Glutamatergic neuron (in vitro differentiated cells): ENCODE data around the gene FNDC3B. TPM values are rescaled to one million over a fixed set of nuclear protein-coding genes. Genes with fewer than 3 reads are reported as not detected.

Experiments used
- DNase-seq: peaks from one replicate; pipeline ENCODE4 v3.0.0; 2022
- H3K27ac Mint-ChIP-seq: one replicate; pipeline ENCODE4 v1.8.0; 2020; ENCODE audit warnings: mild to moderate bottlenecking, mixed read lengths, inconsistent platforms; ENCODE audit not compliant: unreplicated experiment
- H3K27me3 Mint-ChIP-seq: one replicate; pipeline ENCODE4 v1.8.0; 2020; ENCODE audit warnings: mild to moderate bottlenecking, moderate library complexity, mixed read lengths, inconsistent platforms; ENCODE audit not compliant: unreplicated experiment
- H3K36me3 Mint-ChIP-seq: one replicate; pipeline ENCODE4 v1.8.0; 2020; ENCODE audit warnings: mild to moderate bottlenecking, mixed read lengths, inconsistent platforms; ENCODE audit not compliant: unreplicated experiment
- H3K4me1 Mint-ChIP-seq: one replicate; pipeline ENCODE4 v1.8.0; 2020; ENCODE audit warnings: mild to moderate bottlenecking, low read depth, mixed read lengths, inconsistent platforms; ENCODE audit not compliant: unreplicated experiment
- H3K4me3 Mint-ChIP-seq: one replicate; pipeline ENCODE4 v1.8.0; 2020; ENCODE audit warnings: mild to moderate bottlenecking, mixed read lengths, inconsistent platforms; ENCODE audit not compliant: unreplicated experiment
- H3K9me3 Mint-ChIP-seq: one replicate; pipeline ENCODE4 v1.8.0; 2020; ENCODE audit warnings: mild to moderate bottlenecking, moderate library complexity, mixed read lengths, inconsistent platforms; ENCODE audit not compliant: unreplicated experiment
- total RNA-seq: library from RNA; stranded (reverse); fragmentation: NEBNext Ultra II Directional; extraction: Animal tissue kit (Norgen Biotek cat#: 25700); gene quantifications from one replicate; pipeline ENCODE4 v1.2.1, GENCODE V29; 2021; ENCODE audit not compliant: unreplicated experiment
- TF ChIP-seq, protein P1 (sequence below): fragments of 200-600 bp; sonication (generic); IDR thresholded peaks from one replicate; pipeline ENCODE4 v1.5.0; 2021; ENCODE audit not compliant: partially characterized antibody, unreplicated experiment

Gene FNDC3B
- total RNA-seq, 1 donor from 2014 or later = 11.7 TPM

DNA sequence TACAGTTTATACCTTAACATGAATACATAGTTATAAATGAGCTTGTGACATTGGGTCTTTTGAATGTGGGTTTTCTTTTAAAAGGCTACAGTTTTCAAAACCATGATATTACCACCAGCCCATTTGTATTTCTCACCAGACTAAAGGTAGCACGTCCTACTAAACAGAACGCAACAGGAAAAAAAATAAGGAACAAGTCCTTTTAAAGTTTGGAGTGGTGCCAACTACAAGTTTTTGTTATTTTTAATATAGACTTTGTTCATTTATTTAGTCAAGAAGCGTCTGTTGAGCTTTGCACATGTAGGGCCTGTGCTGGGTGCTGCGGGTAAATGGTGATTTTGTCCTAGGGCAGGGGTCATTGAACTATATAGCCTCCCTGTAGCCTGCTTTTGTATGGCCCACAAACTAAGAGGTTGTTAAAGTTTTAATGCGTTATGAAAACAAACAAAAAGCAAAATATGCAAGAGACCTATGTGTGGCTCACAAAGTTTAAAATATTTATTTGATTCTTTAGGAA, 244.5 kb downstream of the FNDC3B start:
- Mint-ChIP-seq H3K36me3 (no peaks in the 10 kb centered on the region), H3K4me3 (no peak overlapping the region), H3K27me3 (no peaks in the 10 kb centered on the region), H3K9me3 (no peaks in the 10 kb centered on the region), H3K4me1 (peaks cover 16% of the 10 kb centered on the region), H3K27ac (no peak overlapping the region)
- no peak for DNase-seq
- TF ChIP-seq, protein P1, sequence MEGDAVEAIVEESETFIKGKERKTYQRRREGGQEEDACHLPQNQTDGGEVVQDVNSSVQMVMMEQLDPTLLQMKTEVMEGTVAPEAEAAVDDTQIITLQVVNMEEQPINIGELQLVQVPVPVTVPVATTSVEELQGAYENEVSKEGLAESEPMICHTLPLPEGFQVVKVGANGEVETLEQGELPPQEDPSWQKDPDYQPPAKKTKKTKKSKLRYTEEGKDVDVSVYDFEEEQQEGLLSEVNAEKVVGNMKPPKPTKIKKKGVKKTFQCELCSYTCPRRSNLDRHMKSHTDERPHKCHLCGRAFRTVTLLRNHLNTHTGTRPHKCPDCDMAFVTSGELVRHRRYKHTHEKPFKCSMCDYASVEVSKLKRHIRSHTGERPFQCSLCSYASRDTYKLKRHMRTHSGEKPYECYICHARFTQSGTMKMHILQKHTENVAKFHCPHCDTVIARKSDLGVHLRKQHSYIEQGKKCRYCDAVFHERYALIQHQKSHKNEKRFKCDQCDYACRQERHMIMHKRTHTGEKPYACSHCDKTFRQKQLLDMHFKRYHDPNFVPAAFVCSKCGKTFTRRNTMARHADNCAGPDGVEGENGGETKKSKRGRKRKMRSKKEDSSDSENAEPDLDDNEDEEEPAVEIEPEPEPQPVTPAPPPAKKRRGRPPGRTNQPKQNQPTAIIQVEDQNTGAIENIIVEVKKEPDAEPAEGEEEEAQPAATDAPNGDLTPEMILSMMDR = no peak

GRCh38 chr3:172285844-172286243, 246.5 kb downstream of the FNDC3B start:
- no peaks in the 10 kb centered on the region for H3K27me3 Mint-ChIP-seq
- TF ChIP-seq, protein P1 = no peak
- H3K4me1 Mint-ChIP-seq = peaks cover 8% of the 10 kb centered on the region
- no peak overlapping the region for H3K4me3 Mint-ChIP-seq
- no peak overlapping the region for H3K27ac Mint-ChIP-seq
- no peaks in the 10 kb centered on the region for H3K9me3 Mint-ChIP-seq
- H3K36me3 Mint-ChIP-seq = no peaks in the 10 kb centered on the region
- DNase-seq = no peak

- no peak overlapping the region for H3K27ac Mint-ChIP-seq
- DNase-seq = no peak
- no peak overlapping the region for H3K4me3 Mint-ChIP-seq
- peaks cover 8% of the 10 kb centered on the region for H3K4me1 Mint-ChIP-seq
- H3K9me3 Mint-ChIP-seq = no peaks in the 10 kb centered on the region
- no peaks in the 10 kb centered on the region for H3K27me3 Mint-ChIP-seq
- TF ChIP-seq, protein P1 = no peak
- no peaks in the 10 kb centered on the region for H3K36me3 Mint-ChIP-seq
Observed at GRCh38 chr3:172286548-172287148, 247.3 kb downstream of the FNDC3B start.

DNA sequence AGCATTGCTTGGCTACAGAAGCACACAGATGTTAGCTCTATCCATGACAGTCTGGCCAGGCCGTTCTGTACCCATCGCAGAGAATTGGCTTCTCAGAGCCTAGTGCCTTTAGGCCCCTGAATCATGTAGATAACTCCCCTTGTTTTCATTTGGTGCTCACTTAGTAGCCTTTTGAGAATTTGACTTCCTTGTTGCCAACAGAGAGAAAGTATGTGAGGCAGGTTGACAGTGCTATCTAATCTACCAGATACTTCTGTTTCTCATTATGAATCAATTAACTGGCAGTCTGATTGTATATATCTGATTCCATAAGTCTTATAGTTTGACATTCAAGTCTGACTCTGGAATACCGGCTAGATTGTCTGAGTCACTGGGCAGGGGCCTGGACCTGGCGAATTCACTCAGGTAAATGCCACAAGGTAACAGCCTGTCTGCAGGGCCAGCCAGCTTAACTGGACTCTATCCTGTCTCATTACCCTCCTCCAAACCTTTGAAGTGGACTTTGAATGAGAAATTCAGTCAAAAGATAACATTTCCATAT, 248.6 kb downstream of the FNDC3B start:
- Mint-ChIP-seq H3K4me1 (peaks cover 9% of the 10 kb centered on the region), H3K27ac (no peak overlapping the region), H3K36me3 (no peaks in the 10 kb centered on the region), H3K9me3 (no peaks in the 10 kb centered on the region), H3K27me3 (no peaks in the 10 kb centered on the region), H3K4me3 (no peak overlapping the region)
- TF ChIP-seq, protein P1 = no peak
- DNase-seq = no peak

- Mint-ChIP-seq H3K4me1 (peaks cover 11% of the 10 kb centered on the region), H3K27ac (no peak overlapping the region), H3K9me3 (no peaks in the 10 kb centered on the region), H3K4me3 (no peak overlapping the region), H3K36me3 (no peaks in the 10 kb centered on the region), H3K27me3 (no peaks in the 10 kb centered on the region)
- TF ChIP-seq, protein P1 = no peak
- no peak for DNase-seq
Observed at GRCh38 chr3:172288651-172289050, 249.3 kb downstream of the FNDC3B start.
